GM21360 (cell line): ENCODE results near the gene PPP2R5A.
"Not testable (repeated sequence)": the region's sequence is repeated elsewhere in the genome, so short reads cannot be mapped to it uniquely, and the experiment has no call there.

Experiments
- ATAC-seq: cut with Tn5 transposase; IDR thresholded peaks from one replicate; pipeline ENCODE4 v1.9.1; 2021; ENCODE audit warnings: mild to moderate bottlenecking, moderate library complexity; ENCODE audit not compliant: unreplicated experiment

PPP2R5A gene

DNA sequence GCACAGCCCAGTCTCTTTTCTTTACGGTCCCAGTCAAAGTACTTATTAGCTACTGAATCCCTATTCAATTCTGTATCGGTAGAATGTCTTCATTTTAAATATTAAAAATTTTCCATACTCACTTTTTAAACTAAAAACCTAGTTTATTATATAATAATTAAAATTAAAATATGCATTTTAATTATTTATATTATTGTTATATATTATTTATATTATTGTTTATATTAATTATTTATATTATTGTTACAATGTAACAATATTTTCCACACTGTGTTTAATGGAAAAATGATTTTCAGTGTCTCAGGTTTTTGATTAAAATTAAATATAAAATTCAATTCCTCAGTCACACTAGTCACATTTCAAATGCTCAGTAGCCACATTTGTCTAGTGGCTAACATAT, 18.2 kb upstream of the PPP2R5A start:
- no peak for ATAC-seq

DNA sequence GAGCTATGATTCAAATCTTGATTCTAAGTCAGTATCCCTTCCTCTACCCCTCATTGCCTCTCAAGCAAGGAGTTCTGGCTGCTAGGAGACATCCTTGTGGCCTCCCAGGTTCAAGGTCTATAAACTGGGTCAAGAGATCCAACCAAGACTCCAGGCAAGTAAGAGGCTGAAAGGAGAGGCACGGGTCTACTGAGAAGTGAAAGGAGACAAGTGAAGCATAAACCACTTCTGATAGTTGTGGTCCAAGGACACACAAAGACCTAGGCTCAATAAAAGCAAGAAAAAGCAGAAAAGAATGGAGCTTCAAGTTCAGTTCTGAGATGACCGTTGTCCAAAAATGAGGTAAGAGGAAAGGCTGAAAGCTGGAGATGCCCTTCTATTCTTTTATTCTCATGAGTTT, 17.8 kb upstream of the PPP2R5A start:
- ATAC-seq: no peak

DNA sequence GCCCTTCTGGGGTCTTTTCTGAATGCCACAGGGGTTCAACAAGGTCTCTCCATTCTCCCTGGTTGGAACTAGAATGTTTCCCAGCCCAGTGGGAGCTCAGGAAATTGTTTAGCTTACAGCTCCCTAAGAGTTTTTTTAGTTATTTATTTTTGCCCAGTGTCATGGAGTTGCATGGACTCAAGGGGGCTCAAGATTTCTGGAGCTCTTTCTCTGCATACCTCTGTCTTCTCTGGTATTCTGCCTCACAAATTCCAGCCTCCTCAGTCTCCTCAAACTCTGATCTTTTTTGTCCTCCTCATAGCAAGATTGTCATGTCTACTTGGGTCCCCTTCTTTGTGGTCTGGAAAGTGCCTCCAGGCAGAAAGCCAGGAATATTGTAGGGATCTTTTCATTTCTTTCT, 15.9 kb upstream of the PPP2R5A start:
- ATAC-seq: no peak

DNA sequence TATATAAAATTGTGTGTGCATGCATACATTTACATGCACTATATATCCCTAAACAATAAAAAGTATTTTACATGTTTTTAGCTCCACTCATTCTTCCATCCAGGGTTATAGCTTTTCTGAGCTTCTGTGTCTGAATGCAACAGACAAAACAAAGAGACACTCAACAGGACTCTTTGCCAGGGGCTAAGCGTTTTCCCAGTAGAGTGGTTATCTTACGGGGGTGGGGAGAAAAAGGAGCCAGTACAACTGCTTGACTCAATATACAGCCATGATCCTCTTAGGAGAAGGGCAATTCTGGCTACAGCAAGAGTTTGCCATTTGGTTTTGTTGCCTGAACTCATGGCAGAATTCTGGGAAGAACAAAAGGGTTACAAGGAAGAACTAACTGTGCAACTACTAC, 14.6 kb upstream of the PPP2R5A start:
- ATAC-seq: no peak

DNA sequence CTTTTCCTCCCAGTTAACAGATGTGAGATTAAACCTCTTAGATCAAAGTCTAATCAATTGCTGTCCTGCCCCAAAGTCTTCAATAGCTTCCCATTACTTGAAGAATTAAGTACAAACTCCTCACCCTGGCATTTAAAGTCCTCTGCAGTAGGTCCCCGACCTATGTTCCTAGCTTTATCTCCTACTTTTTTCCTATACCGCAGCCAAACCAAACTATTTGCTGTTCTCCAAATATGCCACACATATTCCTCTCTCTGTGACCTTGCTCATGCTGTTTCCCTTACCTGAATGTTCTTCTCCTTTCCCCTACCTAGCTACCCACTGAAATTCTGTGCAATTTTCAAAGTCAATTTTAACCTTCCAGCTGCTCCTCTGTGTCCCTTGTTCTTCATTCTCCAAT, 14.0 kb upstream of the PPP2R5A start:
- no peak for ATAC-seq

DNA sequence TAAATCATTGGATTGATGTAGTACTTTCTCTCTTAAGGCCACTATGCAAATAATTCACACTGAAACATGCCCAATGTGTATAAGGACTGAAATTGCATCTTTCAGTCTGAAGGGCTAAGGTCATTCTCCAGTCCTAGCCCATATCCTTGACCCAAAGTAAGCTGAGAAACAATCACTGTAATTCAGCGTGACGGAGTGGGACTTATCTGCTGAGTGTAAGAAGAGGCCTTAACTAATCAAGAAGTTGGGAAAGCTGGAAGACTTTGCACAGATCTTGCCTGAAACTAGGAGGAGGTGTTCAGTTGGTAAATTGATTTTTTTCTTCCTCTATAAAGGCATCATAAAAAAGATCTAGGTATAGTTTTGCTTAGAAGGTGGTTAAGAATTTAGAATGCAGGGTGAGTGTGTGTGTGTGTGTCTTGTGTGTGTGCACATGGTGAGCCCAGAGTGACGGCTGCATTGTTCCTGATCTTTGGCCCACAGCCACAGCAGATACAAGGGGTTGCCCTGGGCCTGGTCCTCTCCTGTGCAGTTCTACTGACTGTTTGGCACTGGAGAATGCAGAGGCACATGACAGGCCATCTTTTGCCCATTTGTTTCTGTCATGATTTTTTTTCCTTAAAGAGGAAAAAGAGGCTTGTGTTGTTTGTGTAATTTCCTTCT, 13.3 kb upstream of the PPP2R5A start:
- no peak for ATAC-seq

DNA sequence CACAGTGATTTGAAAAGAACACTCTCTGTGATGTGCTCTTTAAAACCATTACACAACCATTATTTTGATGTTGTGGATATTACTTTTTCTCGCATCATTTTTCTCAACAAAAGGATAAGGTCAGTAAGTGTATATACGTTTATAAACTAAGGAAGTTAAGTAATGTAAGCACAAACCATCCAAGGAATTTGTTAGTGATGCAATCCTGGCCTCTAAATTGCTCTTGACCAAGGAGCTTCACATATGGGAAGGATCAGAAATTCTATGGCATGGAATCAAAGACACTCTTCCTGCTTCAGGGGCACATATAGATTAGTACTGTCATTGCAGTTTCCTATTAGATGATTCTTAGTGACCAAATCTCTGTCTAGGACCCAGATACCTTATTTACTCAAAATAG, 3.6 kb upstream of the PPP2R5A start:
- ATAC-seq: no peak

DNA sequence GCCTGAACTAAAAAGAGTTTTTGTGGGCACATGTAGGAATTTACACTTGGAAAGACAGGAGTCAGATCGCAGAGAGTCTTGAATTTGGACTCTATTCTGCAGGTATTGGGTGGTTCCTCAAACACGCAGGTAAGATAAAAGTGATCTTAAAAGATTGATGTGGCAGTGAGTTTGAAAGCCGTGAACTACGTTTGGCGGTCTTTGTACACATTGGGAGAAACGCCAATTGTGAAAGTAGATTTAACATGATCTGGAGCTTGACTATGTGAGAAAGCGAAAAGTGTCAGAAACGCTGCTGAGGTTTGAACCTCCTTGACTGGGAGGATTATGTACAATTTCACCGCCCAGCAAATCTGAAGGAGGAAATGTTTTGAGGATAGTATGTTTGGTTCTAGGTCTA, 1.5 kb upstream of the PPP2R5A start:
- ATAC-seq: no peak

DNA sequence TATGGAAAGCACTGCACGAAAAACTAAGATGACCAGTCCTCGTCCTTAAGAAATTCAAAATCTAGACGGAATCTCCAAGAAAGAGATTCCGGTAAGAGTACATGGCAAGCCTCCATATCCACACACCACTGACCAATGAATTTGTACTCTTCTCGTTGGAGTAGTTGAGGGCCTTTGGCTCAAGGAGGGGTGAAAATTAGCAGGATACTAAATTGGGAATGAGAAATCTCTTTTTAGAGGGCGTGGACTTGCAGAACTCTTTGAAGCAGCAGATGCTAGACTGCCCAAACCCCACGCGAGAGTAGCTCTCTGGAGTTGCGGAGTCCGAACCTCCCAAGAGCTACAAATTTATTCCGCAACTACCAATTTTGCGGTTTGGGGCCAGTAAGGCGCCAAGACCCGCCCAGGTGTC, 872 bp upstream of the PPP2R5A start:
- no peak for ATAC-seq

DNA sequence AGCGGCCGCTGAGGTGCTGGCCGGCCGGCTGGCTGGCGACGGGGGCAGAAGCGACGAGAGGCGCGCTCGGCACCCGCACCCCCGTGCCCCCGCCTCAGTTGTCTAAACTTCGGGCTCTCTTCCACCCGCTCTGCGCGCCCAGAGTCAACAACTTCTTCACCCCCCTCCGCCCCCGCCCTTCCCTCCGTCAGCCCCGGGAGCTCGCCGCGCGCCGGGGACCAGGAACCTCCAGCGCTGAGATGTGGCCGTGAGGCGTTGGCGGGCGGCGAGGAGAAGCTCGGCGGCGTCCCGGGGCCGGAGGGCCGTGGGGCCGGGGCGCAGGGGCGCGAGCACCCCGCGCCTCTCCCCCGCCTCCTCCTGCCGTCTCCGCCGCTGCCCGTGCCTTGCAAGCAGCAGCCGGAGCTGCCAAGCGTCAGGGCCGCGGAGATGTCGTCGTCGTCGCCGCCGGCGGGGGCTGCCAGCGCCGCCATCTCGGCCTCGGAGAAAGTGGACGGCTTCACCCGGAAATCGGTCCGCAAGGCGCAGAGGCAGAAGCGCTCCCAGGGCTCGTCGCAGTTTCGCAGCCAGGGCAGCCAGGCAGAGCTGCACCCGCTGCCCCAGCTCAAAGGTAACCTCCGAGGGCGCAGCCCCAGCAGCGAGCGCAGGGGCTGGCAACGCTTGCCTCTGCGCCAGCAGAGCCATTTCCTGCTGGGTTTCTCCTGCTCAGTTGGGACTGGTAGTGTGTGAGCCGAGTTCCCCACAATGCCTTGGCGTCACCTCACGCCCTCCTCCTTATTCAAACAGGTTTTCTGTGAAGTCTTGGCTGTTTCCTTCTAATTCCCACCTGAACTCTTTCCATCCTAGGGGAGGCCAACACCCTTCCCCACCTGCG, 710 bp downstream of the PPP2R5A start:
- peak; percentile 19 for ATAC-seq

DNA sequence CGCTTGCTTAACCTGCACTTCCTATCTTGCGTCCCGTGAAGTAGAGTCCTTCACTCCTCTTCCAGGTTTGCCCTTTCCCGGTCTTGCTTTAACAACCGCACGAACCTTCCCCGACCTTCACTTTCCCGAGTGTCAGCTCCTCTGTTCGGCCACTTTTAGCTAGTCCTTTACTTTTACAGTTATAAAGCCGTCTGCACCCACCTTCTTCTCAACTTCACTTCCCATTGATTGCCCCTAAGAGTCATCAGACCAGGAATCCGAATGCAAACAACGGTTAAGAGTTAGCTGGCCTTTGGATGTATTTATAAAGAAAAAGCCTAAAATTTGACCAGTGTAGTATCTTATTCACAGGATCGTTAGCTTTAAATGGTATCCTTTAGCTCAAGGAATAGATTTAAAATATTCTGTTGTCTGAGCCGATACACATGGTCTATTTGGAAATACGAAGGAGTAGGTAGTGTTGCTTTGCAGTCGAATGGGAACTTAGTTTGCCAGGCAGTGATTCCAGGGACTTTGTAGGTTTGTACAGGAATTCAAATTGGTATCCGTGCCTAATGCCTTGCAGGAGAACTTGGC, 1.4 kb downstream of the PPP2R5A start:
- no peak for ATAC-seq

DNA sequence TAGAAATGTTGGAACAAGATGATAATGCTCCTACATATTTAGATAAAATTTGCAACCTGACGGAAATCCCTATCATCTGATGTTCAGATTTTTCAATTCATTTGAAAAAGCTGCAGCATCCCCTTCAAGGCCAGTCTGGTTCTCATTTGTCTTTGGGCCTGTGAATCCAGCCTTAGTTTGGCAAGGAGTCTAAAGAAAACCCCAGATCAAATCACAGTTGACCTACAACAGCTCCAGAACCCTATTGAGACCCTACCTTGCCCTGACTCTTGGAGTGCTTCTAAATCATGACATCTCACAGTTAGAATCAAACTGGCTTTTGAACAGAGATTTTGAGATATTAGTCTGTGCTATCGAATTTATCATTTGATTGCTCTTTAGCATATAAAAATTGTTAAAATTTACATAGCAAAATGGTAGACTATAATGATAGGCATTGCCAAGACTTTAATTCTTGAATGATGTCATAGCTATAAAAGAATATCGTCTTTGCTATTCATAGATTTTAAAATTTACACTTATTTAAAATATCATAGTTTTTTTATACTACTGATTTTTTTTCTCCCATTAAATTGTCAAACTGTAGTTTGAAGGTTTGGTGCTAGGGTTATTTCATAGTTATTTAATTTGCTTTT, 2.2 kb downstream of the PPP2R5A start:
- no peak for ATAC-seq

DNA sequence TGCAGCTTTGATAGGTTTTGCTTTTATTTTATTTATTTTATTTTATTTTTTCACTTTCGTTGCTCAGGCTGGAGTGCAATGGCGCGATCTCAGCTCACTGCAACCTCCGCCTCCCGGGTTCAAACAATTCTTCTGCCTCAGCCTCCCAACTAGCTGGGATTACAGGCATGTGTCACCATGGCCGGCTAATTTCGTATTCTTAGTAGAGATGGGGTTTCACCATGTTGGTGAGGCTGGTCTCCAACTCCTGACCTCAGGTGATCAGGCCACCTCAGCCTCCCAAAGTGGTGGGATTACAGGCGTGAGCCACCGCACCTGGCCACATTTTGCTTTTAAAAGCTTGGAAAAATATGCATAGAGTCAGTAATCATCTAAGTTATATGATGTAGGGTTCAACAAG, 2.8 kb downstream of the PPP2R5A start:
- ATAC-seq: not testable (repeated sequence)

DNA sequence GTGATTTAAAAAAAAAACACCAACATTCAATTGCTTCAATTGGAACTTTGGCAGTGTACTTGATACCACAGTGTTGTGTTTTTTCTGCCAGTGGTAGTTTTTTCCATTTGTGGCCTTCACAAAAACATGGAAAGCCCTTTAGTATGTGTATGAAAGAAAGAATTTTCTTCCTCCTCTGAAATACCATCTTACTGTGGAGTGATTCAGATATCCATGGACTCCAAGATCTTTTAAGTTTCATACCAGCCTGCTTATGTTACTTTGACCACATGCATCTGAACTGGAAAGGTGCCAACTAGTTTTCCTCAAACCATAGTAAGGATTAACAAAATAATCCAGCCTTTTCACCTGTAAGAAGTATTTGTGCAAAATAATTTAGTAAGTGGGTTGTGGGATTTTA, 3.4 kb downstream of the PPP2R5A start:
- no peak for ATAC-seq

DNA sequence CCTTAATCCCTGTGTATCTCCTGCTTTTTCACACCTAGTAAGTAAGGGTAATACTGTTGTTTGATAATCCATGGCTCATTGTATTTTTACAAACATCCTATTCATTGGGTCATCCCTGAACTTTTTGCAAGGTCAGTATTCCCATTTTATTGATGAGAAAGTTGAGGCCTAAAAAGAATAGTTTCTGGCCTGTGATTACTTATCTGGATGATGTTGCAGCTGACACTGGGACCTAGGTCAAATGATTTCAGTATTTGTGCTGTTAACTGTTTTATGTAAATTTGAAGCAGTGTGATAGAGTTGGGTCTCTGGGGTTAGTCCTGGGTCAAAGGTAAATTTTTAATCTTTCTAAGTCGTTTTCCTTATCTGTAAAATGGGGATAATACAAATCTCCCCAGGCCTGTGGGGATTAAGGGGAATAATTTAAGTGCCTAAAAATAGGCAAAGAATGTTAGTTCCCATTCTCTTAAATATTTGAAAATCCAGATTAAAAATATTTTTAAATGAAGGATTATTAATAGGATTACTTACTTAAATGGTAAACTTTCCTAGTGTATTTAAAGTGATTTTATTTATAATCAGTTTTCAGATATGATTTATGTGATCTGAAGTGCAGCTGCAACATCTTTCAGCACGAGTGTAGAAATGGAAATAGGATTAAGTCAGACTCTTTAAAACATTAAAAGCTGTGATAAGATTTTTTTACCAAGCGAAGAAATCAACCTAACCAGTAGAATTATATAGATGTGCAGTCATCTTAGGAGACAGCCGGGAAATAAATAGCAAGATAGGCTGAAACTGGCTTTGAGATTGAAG, 4.3 kb downstream of the PPP2R5A start:
- no peak for ATAC-seq

DNA sequence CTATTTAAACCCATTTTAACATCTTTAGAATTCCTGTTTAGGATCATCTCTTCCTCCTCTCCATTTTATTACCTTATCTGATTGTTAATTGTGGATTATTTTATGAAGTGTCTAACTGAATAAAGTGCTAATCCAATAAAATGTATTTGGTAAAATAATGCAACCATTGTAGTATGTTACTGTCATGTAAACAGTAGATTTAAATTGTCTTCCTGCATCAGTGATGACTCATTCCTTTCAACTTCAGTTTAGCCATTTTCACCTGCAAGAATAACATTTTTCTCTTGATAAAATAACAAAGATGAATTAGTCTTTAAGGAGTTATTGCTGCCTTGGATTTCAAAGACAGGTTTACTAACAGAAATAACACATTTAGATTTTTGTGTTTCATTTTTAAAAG, 5.4 kb downstream of the PPP2R5A start:
- no peak for ATAC-seq

DNA sequence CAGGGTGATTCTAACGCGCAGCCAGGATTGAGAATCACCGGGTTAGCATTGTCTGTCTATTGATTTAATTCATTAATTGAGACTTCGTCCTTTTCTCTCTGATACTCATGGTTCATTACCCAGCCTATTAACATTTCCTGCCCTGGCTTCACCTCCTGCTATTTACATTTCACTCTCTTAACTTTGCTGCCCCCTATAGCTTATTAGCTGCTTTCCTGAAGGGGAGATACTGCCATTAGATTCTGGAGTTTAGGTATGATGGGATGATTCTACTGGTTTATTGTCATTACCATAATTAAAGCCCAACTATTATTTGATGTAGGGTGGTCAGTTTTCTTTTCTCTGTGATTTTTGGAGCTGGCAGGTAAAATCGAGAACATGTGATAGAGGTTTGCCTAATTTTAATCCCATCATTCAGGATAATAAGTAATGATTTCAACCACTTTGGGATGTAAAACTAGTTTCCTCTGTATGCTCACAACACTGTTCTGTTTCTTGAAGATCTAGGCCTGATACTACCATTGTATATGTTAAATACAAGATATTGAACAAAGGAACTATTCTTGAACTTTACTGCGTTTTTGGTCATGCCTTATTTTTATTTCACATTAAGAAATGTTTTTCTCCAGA, 6.4 kb downstream of the PPP2R5A start:
- ATAC-seq: peak; percentile 60

DNA sequence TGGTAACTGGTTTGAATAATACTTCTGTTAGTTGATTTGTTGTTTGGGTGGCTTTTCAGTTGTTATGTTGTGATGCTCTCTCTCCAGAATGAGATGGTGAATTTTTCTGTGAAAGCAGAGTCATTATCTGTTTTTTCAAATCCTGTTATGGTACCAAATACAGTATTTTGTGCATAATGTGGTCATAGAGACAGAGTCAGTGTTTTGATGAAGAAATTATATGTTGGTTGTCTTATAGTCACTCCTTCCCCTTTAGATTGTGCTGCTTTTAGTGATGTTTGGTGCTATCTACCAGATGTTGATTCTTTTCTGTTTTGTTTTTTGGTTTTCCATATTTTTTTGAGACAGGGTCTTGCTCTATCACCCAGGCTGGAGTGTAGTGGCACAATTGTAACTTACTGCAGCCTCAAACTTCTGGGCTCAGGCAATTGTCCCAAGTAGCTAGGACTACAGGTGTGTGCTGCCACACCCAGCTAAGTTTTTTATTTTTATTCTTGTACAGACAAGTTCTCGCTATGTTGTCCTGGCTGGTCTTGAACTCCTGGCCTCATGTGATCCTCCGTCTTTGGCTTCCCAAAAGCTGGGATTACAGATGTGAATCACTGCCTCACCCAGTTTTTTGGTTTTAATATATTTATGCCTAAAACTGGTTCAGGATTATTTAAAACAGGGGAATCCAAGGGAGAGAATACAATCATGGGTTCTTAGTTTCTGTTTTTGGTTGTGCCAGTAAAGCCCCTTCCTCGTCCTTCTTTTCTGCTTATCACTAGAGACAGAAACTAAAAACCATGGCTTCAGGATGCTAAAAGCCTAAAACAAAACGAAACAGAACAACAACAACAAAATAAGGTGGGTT, 7.3 kb downstream of the PPP2R5A start:
- no peak for ATAC-seq

DNA sequence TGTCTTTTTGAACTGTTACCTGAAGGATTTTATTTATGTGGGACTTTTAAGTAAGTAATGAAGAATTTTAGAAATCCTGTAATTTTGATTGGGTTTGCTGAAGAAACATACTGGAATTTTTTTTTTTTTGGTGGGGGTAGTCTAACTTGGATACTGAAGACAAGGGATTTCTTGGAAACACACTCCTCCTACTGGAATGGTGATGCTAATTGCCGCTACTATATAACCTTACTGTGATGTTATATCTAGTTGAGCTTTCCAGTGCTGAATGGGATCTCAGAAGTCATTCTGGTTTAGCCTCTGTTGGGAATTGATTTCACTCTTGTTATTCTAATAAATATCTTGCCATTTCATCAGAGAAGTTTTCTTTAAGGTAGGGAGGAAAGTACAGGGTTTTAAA, 8.4 kb downstream of the PPP2R5A start:
- ATAC-seq: no peak
